Liver (tissue), 2 donors: Measurements from ENCODE around the gene FBXO39.
"Not testable (repeated sequence)": the region's sequence is repeated elsewhere in the genome, so short reads cannot be mapped to it uniquely, and the experiment has no call there.

Source experiments
- MAX ChIP-seq: IDR thresholded peaks from 2 replicates; pipeline ENCODE4 v1.6.1; 2016; ENCODE audit warnings: antibody characterized with exemption
- REST ChIP-seq: IDR thresholded peaks from 2 replicates; pipeline ENCODE4 v1.6.1; 2016; ENCODE audit warnings: antibody characterized with exemption, mild to moderate bottlenecking
- TF ChIP-seq, protein P1 (sequence below): fragments of 150-350 bp; IDR thresholded peaks from 2 replicates; pipeline ENCODE4 v1.5.1; 2017; ENCODE audit warnings: improper control_type of control experiment, low read depth, low read length; ENCODE audit not compliant: missing input control
- donor health status: healthy.

DNA sequence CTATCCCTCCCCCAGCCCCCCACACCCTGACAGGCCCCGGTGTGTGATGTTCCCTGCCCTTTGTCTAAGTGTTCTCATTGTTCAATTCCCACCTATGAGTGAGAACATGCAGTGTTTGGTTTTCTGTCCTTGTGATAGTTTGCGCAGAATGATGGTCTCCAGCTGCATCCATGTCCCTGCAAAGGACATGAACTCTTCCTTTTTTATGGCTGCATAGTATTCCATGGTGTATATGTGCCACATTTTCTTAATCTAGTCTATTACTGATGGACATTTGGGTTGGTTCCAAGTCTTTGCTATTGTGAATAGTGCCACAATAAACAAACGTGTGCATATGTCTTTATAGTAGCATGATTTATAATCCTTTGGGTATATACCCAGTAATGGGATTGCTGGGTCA, 40.4 kb downstream of the FBXO39 start:
- TF ChIP-seq, protein P1, sequence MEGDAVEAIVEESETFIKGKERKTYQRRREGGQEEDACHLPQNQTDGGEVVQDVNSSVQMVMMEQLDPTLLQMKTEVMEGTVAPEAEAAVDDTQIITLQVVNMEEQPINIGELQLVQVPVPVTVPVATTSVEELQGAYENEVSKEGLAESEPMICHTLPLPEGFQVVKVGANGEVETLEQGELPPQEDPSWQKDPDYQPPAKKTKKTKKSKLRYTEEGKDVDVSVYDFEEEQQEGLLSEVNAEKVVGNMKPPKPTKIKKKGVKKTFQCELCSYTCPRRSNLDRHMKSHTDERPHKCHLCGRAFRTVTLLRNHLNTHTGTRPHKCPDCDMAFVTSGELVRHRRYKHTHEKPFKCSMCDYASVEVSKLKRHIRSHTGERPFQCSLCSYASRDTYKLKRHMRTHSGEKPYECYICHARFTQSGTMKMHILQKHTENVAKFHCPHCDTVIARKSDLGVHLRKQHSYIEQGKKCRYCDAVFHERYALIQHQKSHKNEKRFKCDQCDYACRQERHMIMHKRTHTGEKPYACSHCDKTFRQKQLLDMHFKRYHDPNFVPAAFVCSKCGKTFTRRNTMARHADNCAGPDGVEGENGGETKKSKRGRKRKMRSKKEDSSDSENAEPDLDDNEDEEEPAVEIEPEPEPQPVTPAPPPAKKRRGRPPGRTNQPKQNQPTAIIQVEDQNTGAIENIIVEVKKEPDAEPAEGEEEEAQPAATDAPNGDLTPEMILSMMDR = not testable (repeated sequence)
- not testable (repeated sequence) for TF ChIP-seq MAX, REST
